Heart left ventricle (tissue), 13 donors: ENCODE results near the gene HTR7.

Source experiments
- POLR2A ChIP-seq, 2 donors: fragments of 450-650 bp; IDR thresholded peaks; one replicate each; pipeline ENCODE4 v1.6.1; 2017; ENCODE audit warnings: antibody characterized with exemption in 2 of 2, mild to moderate bottlenecking in 2 of 2, moderate library complexity in 2 of 2
- TF ChIP-seq, protein P1 (sequence below), 12 donors: fragments of 200-600 bp; sonication (generic) in 4 of 12; IDR thresholded peaks; one replicate each; pipeline versions ENCODE4 v1.5.0 to v1.8.0; 2018 to 2022; ENCODE audit warnings: antibody characterized with exemption in 12 of 12, mild to moderate bottlenecking in 5 of 12
- donor health status: ischemic (EF 13 %, LVEDD 7.1; RV severe dilation, severe dysfunction).
- donor health status: DM: no; HTN: yes; CAD: no.
- donor health status: DM: no; HTN: no; CAD: no.
- donor health status: ischemic (EF 25% LVEDD 6.9; RV normal size, moderate dysfunction).
- donor health status: ischemic (EF 25% LVEDD 5.7; RV mildly dilated, moderate dysfunction).
- donor health status: ischemic (EF 35%, LVEDD 5.7; RV mildly dilated, moderate dysfunction).
- donor health status: nonischemic (EF 11% LVEDD 7.7; RV severe dilation, severe dysfunction).
- donor health status: DM: yes; HTN: yes; CAD: no.
- donor health status: PGD.
- donor health status: ischemic (EF 29% LVEDD 5.4; RV normal size, mild dysfunction).
- donor health status: nonischemic (EF 23%, LVEDD 6.1; RV moderate dilation, normal function).

DNA sequence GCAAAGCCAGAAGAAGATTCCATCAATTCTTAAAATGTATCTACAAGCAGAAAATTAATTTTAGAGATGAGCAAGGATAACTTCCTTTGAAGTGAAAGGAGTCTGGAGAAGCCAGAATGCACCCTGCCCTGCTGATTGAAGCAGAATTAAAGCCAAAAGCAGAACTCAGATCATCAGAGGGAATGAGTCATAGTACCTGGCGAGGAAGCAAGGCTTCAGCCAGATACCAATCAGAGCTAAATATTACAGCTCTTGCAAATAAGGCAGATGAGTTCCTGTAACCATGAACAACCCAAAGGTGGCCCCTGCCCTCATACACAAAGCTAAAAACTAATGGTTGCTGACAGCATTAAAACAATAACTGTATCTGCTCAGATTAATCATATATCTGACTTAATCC, 10.4 kb downstream of the HTR7 start:
- no peak for TF ChIP-seq POLR2A (IDR thresholded peaks at IDR 0.05)
- TF ChIP-seq, protein P1, sequence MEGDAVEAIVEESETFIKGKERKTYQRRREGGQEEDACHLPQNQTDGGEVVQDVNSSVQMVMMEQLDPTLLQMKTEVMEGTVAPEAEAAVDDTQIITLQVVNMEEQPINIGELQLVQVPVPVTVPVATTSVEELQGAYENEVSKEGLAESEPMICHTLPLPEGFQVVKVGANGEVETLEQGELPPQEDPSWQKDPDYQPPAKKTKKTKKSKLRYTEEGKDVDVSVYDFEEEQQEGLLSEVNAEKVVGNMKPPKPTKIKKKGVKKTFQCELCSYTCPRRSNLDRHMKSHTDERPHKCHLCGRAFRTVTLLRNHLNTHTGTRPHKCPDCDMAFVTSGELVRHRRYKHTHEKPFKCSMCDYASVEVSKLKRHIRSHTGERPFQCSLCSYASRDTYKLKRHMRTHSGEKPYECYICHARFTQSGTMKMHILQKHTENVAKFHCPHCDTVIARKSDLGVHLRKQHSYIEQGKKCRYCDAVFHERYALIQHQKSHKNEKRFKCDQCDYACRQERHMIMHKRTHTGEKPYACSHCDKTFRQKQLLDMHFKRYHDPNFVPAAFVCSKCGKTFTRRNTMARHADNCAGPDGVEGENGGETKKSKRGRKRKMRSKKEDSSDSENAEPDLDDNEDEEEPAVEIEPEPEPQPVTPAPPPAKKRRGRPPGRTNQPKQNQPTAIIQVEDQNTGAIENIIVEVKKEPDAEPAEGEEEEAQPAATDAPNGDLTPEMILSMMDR (IDR thresholded peaks at IDR 0.05), result no peak
